Measurements from ENCODE around the gene CCSAP. TPM values are rescaled to one million over a fixed set of nuclear protein-coding genes. Genes with fewer than 3 reads are reported as not detected.

The CCSAP gene
- total and polyA plus RNA-seq, 2 of the 13 experiments (the other 11 are each of a cell fraction or from before 2014, with no cell fraction given), result 3.7 to 9.0 TPM

DNA sequence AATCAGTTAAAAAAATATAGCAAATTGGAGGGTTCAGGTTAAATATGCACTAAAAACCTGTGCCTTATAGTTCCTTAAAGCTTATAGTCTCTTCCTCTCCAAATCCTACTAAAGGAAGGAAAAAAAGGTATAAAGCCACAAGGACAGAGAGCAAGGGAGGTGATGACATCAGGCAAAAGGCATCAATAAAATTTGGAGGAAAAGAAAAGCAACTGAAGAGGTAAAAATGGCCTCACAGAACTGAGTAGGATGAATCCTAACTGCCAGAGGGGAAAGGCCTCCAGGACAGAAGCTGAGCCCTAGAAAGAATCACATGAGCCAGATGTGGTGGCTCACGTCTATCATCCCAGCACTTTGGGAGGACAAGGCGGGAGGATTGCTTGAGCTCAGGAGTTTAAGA lies 8.1 kb downstream of the CCSAP start (continued):
- TF ChIP-seq TBX3 (IDR thresholded peaks at IDR 0.05; ENCODE audit: borderline replicate concordance), result no peak

DNA sequence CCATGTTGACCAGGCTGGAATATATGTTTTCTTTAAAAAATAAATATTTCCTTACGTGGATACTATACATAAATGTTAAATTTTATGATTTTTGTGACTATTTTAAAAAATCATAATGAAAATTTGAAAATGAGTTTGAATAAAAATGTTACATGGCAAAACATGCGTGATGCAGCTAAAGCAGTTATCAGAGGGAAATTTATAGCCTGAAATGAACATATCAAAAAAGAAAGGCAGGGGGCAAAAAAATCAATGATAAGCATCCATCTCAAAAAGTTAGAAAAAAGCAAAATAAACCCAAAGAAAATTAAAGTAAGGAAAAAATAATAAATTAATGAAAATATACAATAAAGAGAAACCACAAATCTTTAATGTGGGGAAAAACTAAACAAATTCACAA lies 8.6 kb downstream of the CCSAP start:
- intact Hi-C loops (cut with micrococcal nuclease; ENCODE audit: unreplicated experiment), result no loop called here

DNA sequence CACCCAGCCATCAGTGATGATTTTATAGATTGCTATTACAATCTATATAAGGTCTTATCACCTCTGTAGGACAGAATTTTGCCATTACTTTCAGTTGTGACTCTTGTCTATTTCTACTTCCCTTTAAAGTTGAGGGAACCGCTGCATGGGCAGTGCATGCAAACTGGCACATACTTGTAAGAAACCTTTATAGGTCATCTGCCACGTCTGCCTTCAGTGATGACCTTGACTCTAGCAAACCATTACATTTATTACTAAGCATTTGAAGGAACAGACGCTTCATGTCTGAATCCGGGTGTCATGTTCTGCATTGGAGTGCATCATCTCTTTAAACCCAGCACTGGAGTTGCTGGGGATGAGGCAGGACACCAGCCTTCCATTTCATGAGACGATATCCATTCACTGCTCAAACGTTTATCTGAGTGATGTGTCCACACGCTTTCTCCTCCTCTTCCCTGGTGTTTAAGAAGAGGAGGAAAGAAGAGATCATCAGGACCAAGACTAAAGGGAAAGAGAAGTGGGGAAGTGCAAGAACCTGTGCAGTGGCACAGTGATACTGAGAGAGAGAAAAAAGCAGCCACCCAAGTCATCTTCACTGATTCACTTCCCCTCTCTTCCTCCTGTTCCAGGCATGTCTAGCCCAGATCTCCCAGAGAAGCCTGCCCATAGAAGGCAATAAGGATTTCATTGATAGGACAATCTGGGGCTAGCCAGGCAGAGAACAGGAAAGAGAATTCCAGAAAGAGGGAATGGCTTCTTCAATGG lies 14.1 kb downstream of the CCSAP start:
- Histone ChIP-seq H4K20me1 (ENCODE audit: insufficient read depth, low read length) (no peaks in the 10 kb centered on the region), H3K9ac (ENCODE audit: insufficient read depth, low read depth, low read length) (no peak overlapping the region), H3K4me2 (ENCODE audit: low read depth, low read length) (no peak overlapping the region), H3K27ac (ENCODE audit: extremely low read length, insufficient read depth, low read length) (no peak overlapping the region), H3K27me3 (ENCODE audit: control insufficient read depth in 1 of 2, insufficient read depth in 2 of 2, low read length in 2 of 2) (no peaks in the 10 kb centered on the region), H3K36me3 (replicated peaks in 1 of 2; ENCODE audit: control insufficient read depth in 1 of 2, insufficient read depth in 2 of 2, low read length in 2 of 2) (peaks cover 6 to 41% of the 10 kb centered on the region in 2 experiments; a peak in 4 of 5 replicates), H2AFZ (ENCODE audit: low read length) (no peak overlapping the region), H3K9me3 (ENCODE audit: low read length) (no peaks in the 10 kb centered on the region), H3K4me1 (ENCODE audit: insufficient read depth, low read length) (peaks cover 8% of the 10 kb centered on the region), H3K4me3 (replicated peaks in 1 of 3; ENCODE audit: insufficient read depth in 1 of 3, low read depth in 2 of 3, low read length in 3 of 3) (no peak overlapping the region), H3K79me2 (ENCODE audit: insufficient read depth, low read length) (peaks cover 5% of the 10 kb centered on the region)
- intact Hi-C loops (cut with micrococcal nuclease; ENCODE audit: unreplicated experiment), result no loop called here
- DNase-seq (ENCODE audit: low spot score) (no peak), FAIRE-seq (no peak), ATAC-seq (no peak)
- WGBS (ENCODE audit: low lambda C conversion rate), result 94% methylated on average over 7 of the region's 7 CpGs
- no TSS peak for BruUV-seq (replicated peaks)
- ChIA-PET CTCF (ENCODE audit: low intra/inter-chr PET ratio, low total read pairs) (no interaction called here), POLR2A (no interaction called here)
- in situ Hi-C loops (cut with HindIII; ENCODE audit: extremely low pct_ligation_motif_present, low pct_unique_long_range_greater_than_20kb), result no loop called here
- TF ChIP-seq, protein P1, sequence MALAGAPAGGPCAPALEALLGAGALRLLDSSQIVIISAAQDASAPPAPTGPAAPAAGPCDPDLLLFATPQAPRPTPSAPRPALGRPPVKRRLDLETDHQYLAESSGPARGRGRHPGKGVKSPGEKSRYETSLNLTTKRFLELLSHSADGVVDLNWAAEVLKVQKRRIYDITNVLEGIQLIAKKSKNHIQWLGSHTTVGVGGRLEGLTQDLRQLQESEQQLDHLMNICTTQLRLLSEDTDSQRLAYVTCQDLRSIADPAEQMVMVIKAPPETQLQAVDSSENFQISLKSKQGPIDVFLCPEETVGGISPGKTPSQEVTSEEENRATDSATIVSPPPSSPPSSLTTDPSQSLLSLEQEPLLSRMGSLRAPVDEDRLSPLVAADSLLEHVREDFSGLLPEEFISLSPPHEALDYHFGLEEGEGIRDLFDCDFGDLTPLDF (CRISPR knock-in tag; IDR thresholded peaks at IDR 0.05), result no peak
- TF ChIP-seq, protein P2, sequence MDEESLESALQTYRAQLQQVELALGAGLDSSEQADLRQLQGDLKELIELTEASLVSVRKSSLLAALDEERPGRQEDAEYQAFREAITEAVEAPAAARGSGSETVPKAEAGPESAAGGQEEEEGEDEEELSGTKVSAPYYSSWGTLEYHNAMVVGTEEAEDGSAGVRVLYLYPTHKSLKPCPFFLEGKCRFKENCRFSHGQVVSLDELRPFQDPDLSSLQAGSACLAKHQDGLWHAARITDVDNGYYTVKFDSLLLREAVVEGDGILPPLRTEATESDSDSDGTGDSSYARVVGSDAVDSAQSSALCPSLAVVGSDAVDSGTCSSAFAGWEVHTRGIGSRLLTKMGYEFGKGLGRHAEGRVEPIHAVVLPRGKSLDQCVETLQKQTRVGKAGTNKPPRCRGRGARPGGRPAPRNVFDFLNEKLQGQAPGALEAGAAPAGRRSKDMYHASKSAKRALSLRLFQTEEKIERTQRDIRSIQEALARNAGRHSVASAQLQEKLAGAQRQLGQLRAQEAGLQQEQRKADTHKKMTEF (CRISPR knock-in tag; IDR thresholded peaks at IDR 0.05), result no peak
- TF ChIP-seq ZNF207 (IDR thresholded peaks at IDR 0.05; ENCODE audit: borderline replicate concordance), result no peak
- no peak for TF ChIP-seq ZNF557 (CRISPR knock-in tag; IDR thresholded peaks at IDR 0.05)
- TF ChIP-seq U2AF2 (IDR thresholded peaks at IDR 0.05; ENCODE audit: low read depth, low read length), result no peak
- TF ChIP-seq ZNF619 (CRISPR knock-in tag; IDR thresholded peaks at IDR 0.05), result no peak
- TF ChIP-seq PRMT3 (CRISPR knock-in tag; IDR thresholded peaks at IDR 0.05; ENCODE audit: borderline replicate concordance, low read depth), result no peak
- TF ChIP-seq ZNF629 (CRISPR knock-in tag; conservative IDR thresholded peaks at IDR 0.05), result no peak
- no peak for TF ChIP-seq POLR2A (IDR thresholded peaks at IDR 0.05; ENCODE audit: insufficient read depth in 1 of 2, low read depth in 2 of 2, low read length in 2 of 2)
- no peak for TF ChIP-seq ARHGAP35 (CRISPR knock-in tag; IDR thresholded peaks at IDR 0.05; ENCODE audit: borderline replicate concordance)
- no peak for TF ChIP-seq ZNF652 (CRISPR knock-in tag; IDR thresholded peaks at IDR 0.05; ENCODE audit: borderline replicate concordance, low read depth)
- TF ChIP-seq HNRNPUL1 (IDR thresholded peaks at IDR 0.05; ENCODE audit: low read depth, low read length), result no peak
- TF ChIP-seq FOXK1 (CRISPR knock-in tag; IDR thresholded peaks at IDR 0.05; ENCODE audit: borderline replicate concordance, low read depth), result no peak

More for the DNA sequence above, 8.6 kb downstream of the CCSAP start:
- H3K4me3 ChIP-seq (replicated peaks in 1 of 3; ENCODE audit: insufficient read depth in 1 of 3, low read depth in 2 of 3, low read length in 3 of 3), result no peak overlapping the region
- ChIA-PET POLR2A (no interaction called here), CTCF (ENCODE audit: low intra/inter-chr PET ratio, low total read pairs) (no interaction called here)
- H3K9ac ChIP-seq (ENCODE audit: insufficient read depth, low read depth, low read length), result no peak overlapping the region
- ATAC-seq (no peak), FAIRE-seq (no peak), DNase-seq (ENCODE audit: low spot score) (no peak)
- in situ Hi-C loops (cut with HindIII; ENCODE audit: extremely low pct_ligation_motif_present, low pct_unique_long_range_greater_than_20kb), result no loop called here
- H4K20me1 ChIP-seq (ENCODE audit: insufficient read depth, low read length), result no peaks in the 10 kb centered on the region
- no peak overlapping the region for H3K4me2 ChIP-seq (ENCODE audit: low read depth, low read length)
- peaks cover 49% of the 10 kb centered on the region for H3K79me2 ChIP-seq (ENCODE audit: insufficient read depth, low read length)
- H3K27me3 ChIP-seq (ENCODE audit: control insufficient read depth in 1 of 2, insufficient read depth in 2 of 2, low read length in 2 of 2), result no peaks in the 10 kb centered on the region
- no peak overlapping the region for H2AFZ ChIP-seq (ENCODE audit: low read length)
- TF ChIP-seq SP5 (CRISPR knock-in tag; IDR thresholded peaks at IDR 0.05; ENCODE audit: borderline replicate concordance, low read depth), result no peak
- peak; percentile 68; the same call in 1 of the 2 replicates for TF ChIP-seq ZFP90 (CRISPR knock-in tag; IDR thresholded peaks at IDR 0.05; ENCODE audit: borderline replicate concordance)
- peaks cover 5 to 19% of the 10 kb centered on the region in 2 experiments; a peak in 3 of 5 replicates for H3K36me3 ChIP-seq (replicated peaks in 1 of 2; ENCODE audit: control insufficient read depth in 1 of 2, insufficient read depth in 2 of 2, low read length in 2 of 2)
- no peak overlapping the region for H3K27ac ChIP-seq (ENCODE audit: extremely low read length, insufficient read depth, low read length)
- BruUV-seq (replicated peaks), result no TSS peak
- 72% methylated on average over 2 of the region's 2 CpGs for WGBS (ENCODE audit: low lambda C conversion rate)
- H3K9me3 ChIP-seq (ENCODE audit: low read length), result no peaks in the 10 kb centered on the region
- peaks cover 29% of the 10 kb centered on the region for H3K4me1 ChIP-seq (ENCODE audit: insufficient read depth, low read length)
